Neural cell (in vitro differentiated cells): ENCODE data around the gene TMEM218.

Experiments
- CTCF ChIP-seq: fragments of 450-650 bp; IDR thresholded peaks from 2 replicates; pipeline ENCODE4 v1.5.1; 2014; ENCODE audit warnings: antibody characterized with exemption, mild to moderate bottlenecking, moderate library complexity; ENCODE audit not compliant: poor library complexity, severe bottlenecking
- EP300 ChIP-seq: fragments of 450-650 bp; conservative IDR thresholded peaks from 2 replicates; pipeline ENCODE4 v1.6.1; 2014; ENCODE audit warnings: antibody characterized with exemption, mild to moderate bottlenecking, moderate library complexity; ENCODE audit not compliant: poor library complexity, severe bottlenecking
- EZH2 ChIP-seq: fragments of 200-600, 300-800 bp; shearing (Covaris generic), sonication (generic); IDR thresholded peaks from 2 replicates; pipeline ENCODE4 v1.6.1; 2014; ENCODE audit warnings: antibody characterized with exemption, low read length, borderline replicate concordance, mild to moderate bottlenecking; ENCODE audit not compliant: insufficient read depth, poor library complexity, severe bottlenecking
- MXI1 ChIP-seq: fragments of 450-650 bp; conservative IDR thresholded peaks from 2 replicates; pipeline ENCODE4 v1.6.1; 2014; ENCODE audit warnings: antibody characterized with exemption, mild to moderate bottlenecking; ENCODE audit not compliant: poor library complexity, severe bottlenecking
- POLR2AphosphoS5 ChIP-seq: IDR thresholded peaks from 2 replicates; pipeline ENCODE4 v1.6.1; 2012
- REST ChIP-seq: IDR thresholded peaks from 2 replicates; pipeline ENCODE4 v1.6.1; 2012; ENCODE audit warnings: borderline replicate concordance
- TAF1 ChIP-seq: IDR thresholded peaks from 2 replicates; pipeline ENCODE4 v1.6.1; 2012; ENCODE audit warnings: low read depth

GRCh38 chr11:125094731-125095130 is 16.7 kb downstream of the TMEM218 start:
- TF ChIP-seq TAF1 (no peak), CTCF (no peak), MXI1 (no peak), EZH2 (no peak), POLR2AphosphoS5 (no peak), REST (no peak), EP300 (no peak)
